GM21737 (cell line): Measurements from ENCODE around the gene DMRT3.

ENCODE experiments used
- ATAC-seq: cut with Tn5 transposase; IDR thresholded peaks from one replicate; pipeline ENCODE4 v1.9.1; 2021; ENCODE audit warnings: mild to moderate bottlenecking, moderate library complexity; ENCODE audit not compliant: unreplicated experiment

DMRT3 gene

DNA sequence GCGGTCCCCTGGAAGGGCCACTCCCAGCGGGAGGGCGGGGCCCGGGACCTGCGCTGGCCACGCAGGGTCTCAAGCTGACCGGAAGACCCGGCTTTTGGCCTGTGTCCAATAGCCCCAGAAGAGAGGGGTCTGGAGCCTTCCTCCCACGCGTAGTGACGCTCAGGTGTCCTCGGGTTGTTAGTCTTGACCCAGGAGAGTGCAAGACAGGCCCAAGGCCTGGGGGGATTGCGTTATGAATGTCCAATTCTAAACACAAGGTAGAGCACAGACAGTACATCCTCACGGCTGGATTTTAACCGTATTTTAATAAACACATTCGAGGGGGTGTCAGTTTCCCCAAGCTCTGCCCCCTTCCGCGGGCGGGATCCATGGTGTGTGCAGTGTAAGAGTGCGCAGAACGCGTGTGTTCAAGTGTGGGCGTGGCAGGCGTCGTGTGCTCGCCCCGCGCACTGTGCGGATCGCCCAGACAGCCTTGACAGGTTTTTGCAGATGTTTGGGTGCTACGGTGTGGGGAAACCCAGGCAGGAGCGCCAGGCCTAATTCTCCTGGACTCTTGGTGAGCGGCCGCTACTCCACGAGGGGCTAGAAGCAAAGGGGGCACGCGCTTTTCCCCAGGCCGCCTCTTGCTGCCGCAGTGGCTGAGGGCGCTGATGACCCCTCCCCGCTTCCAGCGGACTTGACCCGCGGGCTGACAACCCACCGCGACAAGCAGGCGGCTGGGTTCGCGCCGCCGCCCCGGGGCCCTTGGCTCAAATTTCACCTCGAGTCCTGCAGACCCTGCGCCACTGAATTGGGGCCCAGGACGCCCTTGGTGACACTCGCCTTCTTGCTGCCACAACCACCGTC is 6.1 kb upstream of the DMRT3 start:
- no peak for ATAC-seq

DNA sequence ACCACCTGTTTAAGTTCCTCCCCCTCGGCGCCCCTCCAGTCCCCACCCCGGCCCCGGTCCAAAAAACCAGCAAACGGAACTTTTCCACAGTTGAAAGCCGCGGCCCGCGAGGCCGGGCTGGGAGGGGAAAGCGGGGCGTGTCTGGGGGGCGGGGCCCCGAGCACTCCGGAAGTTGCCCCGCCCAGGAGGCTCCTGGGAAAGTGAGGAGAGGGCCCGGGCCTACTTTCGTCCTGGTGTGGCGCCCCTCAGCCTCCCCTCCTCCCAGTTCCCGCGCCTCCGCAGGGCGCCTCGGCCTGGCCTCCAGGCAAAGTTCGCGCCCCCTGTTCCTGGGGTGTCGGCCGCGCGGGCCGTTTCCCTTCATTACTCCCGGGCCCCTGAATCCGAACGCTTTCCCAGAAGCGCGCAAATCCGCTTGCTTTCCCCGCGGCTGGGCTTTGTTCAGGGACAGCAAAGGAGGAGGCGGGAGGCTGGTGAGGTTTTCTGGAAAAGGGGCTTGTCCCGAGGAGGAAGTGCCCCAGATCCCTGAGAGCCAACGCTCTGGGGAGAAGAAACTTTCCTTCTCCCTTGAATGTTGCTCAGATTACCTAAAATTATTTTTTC is 4.5 kb upstream of the DMRT3 start:
- no peak for ATAC-seq

DNA sequence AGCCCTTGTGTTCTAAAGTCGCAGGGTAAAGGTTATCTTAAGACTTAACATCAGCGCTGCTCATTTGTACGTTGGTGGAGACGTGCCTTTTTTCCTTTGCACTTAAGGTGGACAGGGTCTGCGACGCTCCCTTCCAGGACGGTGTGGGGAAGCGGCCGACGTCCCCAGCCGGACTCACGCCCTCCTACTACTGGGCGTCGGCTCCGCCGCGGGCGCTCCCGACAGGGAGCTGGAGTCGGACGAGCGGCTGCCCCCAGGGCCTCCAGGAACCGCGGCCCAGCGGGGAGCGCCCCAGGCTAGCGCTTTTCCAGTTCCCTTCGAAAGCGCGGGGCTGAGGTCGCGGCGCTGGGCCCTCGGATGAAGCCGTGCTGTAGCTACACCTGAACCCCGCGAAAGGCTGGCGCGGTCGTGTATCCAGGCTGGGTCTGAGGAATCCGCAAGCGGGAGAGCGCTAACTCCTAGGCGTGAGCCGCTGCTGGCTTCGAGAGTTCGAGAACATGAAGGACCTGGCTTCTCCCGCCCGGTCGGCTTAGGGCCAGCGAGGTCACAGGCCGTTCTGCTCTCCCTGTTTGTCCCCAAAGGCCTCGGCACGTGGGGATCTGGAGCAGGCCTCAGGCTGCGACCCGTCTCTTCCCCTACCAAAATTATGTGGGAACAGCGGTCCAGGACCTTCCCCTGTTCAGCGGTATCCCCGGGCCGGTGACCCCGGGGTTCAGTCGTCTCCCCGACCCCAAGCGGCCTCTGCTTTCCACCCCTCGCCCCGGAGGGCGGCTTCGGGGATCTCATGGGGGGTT is 3.8 kb upstream of the DMRT3 start:
- no peak for ATAC-seq

DNA sequence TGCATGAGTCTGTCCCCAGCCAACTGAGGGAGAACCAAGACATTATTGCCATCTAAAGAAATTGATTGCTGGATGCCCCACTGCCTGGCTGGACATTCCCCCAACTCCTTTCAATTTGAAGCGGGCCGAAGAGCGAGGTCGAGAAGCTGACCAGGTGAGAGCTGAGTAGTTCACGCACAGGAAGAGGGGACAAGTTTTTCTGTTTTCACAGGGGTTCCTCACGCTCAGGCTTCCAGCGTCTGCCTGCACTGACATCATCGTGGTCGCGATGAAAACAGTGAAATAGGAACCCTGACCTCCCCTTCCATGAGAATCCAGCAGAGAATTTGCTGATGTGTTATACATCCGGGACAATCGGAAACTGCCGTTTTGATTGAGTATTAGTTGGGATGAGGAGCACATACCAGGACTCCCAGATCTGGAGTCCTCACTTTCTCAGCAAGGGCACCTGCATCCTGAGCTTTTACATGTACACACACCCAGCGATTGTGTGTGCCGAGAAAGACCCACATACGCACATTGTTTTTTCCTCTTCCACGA is 3.1 kb upstream of the DMRT3 start:
- no peak for ATAC-seq

DNA sequence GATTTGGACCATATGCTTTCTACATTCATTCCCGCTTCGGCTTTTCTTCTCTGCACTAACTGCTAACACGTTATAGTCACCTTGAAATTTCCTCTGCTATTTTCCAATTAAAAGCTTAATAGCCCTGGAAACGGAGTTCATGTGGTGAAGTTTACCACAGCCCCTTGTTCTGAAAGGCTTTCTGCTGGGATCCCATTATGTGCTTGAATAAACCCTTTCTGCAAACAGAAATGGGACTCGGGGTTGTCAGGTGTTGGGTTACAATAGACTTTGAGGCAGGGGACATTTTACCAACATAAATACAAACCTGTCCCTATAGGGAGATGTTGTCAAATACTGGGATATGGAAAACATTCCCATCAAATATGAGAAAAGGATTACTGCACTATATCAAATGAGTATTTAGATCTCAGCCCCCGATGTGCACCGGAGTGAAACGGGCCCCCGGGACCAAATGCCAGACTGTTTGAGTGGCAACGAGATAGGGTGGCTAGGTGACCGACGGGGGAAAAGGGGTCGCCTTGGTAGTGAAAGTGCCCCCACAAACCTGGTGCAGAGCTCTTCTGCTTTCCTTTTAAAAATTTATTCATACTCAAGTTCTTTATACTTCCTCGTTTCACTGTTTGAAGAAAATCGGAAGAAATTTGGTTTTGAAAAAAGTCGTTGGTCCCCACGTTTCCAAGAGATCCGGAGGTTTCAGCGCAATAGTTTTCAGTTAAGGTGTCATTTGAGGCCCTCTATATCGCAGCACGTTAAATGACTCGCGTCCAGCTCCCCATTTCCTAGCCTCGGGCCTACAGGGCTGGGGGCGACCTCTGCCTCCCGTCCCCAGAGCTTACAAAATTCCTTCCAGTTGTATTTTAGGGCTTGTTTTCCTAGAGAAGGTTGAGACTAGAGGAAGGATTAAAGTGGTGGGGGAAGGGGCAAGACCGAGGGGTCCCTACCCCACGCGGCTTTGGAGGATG is 2.1 kb upstream of the DMRT3 start:
- no peak for ATAC-seq

DNA sequence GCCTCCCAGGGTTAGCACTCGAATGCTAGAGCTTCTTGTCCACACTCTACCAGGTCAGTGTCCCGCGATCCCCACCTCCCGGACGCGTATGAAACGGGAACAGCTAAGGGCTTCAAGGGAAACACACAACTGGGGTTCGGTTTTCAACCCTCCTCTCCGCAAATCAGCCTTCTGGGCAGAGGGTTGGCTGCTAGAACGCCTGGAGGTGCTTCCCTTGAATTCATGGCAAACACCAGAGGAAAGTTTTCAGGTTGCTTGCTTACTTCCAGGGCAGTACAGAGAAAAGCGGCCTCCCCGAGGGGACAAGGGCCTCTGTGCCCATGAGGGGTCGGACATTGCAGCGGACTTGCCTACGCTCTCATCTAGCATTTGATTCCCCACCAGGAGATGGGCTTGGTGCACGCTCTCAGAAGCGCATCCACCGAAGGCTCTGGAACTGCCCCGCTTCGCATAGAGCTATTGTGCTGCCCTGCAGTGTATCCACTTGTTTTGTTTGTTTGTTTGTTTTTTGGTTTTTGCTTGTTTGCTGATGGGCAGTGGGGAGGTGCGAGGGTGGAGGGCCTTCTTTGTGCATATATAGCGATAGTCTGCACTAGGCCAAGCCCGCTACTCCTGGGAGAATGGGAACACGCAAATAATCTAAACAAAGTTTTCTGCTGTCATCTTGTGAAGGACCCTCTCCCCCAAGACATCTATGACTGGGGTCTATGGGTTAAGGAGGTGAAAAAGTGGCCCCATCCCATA is 1.3 kb upstream of the DMRT3 start:
- no peak for ATAC-seq

DNA sequence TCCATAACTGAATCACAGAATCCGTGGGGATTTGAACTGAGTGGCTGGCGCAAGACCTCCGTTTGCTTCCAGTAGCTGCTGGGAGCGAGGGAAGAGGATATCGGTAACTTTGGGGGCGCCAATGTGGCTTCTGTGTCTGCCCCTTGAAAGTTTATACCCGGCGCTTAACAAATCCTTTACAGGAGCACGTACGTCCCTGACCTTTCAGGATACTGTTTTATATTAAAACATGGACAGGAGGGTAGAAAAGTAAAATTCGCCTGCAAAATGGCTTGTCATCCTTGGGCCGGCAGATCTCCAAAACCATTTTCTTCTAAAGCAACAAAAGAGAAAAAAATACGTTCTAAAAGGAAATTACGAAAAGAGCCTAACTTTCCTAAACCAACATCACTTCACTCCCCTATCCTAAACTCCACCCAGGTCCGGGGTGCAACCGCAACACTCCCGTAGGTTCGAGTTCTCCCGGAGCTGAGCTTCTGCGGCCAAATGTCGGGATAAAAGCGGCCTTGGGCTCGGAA is 656 bp upstream of the DMRT3 start:
- no peak for ATAC-seq

DNA sequence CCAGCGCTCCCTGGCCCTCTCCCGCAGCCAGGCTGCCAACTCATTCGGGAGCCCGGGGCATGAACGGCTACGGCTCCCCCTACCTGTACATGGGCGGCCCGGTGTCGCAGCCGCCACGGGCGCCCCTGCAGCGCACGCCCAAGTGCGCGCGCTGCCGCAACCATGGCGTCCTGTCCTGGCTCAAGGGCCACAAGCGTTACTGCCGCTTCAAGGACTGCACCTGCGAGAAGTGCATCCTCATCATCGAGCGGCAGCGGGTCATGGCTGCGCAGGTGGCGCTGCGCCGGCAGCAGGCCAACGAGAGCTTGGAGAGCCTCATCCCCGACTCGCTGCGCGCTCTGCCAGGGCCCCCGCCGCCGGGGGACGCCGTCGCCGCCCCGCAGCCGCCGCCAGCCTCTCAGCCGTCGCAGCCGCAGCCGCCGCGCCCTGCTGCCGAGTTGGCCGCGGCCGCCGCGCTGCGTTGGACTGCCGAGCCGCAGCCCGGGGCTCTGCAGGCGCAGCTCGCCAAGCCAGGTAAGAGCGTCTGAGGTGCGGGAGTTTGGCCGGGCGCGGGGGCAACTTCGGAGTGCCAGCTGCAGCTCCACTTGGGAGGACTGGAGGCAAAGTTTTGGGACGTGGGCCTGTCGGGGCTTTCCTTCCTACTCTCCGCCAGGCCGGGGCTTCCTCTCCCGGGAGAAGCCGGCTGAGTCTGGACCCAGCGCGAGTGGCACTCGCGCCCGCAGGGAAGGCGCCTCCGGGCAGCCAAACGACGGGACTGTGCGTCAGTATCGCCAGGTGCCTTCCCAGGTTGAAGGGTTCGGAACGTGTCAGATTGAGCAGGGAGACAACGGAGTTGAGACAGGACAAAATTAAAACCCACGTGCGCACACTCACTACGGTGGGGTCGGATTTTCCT is 735 bp downstream of the DMRT3 start:
- ATAC-seq: no peak

DNA sequence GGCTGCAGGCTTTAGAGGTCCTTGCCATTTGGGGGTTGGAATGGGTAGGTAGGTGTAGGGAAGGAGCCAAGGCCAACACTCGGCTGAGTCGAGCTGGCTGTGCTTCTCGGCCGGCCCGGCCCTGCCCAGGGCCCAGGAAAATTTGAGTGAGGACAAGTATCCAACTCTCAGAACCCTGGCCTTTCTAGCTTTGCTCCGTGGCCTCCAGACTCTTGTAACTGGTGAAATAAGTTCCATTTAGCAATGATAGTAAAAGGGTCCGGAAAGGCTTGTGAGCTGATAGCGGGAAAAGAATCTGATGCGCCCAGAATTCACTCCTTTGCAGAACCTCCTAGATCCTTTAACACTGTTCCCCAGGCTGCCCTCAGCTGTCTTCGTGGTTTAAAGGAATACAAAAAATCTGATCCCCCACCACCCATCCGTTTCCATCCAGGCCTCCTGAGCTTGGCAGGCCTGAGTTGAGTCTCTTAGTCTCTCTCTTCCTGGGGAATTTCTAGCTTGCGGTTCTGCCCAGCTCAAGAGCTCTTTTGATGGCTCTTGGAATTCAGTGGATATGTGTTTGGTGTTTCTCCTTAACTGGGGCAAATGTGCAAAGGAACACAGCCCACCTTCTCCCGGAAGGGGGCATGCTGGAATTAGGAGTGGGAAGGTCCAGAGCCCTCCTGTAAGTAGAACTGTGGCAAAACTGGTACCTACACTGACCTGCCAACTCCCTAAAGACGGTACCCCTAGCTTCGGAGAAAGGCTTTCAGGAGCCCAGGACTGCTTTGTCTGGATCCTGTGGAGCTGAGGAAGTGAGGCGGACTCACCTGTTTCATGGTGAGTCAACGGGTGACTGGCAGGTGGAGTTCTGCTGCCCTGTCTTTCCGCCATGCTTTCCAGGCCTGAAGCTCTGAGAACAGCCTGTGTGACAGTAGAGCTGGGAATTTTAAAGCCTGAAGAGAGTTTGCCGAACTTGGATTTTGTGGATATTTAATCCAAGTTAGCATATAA is 1.7 kb downstream of the DMRT3 start:
- no peak for ATAC-seq

DNA sequence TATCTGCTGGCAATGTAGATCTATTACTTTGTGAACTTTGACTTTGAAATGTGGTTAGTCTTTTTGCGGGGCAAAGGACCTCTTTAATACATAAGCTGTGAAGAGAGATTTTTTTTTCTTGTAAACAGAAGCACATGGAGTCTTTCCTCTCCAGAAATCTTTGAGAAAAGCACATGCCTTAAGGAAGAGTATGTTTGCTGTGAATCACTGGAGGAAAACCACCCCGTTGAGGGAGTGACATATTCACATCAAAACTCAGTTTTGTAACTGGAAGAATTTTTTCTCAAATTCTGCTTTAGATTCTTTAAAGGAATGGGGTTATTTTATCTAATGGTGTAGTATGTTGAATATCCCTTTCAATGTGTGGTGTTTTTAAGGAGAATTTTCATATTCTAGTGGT is 3.5 kb downstream of the DMRT3 start:
- ATAC-seq: no peak

DNA sequence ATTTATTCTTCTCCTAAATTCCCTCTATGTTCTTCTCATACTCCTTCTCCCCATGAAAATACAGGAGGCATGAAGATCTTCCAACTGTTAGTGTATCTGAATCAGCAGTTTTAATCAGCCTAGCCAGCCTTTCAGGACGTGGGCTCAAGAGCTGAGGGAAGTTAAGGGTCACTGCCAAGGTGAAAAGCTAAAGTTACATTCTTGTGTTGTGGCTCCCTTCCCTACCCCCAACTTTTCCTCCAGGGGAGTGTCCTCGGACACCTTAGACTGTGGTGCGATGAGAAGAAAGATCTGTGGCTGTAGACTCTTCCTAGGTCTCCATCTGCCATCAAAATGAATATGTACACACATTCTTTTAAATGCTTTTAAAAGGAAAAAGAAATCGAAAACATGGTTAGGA is 4.2 kb downstream of the DMRT3 start:
- ATAC-seq: no peak

DNA sequence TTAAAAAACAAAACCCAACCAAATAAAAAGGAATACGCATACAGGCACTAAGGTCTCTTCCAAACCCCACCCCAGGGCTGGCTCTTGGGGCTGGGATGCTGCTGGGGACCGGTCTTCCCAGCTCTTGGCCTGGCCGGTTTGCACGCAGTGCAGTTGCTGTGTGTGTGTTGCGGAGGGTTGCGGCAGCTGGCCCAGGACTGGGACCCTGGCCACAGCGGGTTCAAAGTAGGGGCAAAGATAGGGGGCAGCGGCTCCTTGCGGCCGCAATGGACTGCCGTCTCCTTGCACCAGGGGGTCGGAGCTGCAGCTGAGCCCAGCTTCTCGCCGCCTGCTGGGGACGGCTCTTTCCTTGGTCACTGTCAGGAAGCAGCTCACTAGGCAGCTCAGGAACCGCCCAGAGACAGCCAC is 5.0 kb downstream of the DMRT3 start:
- no peak for ATAC-seq

DNA sequence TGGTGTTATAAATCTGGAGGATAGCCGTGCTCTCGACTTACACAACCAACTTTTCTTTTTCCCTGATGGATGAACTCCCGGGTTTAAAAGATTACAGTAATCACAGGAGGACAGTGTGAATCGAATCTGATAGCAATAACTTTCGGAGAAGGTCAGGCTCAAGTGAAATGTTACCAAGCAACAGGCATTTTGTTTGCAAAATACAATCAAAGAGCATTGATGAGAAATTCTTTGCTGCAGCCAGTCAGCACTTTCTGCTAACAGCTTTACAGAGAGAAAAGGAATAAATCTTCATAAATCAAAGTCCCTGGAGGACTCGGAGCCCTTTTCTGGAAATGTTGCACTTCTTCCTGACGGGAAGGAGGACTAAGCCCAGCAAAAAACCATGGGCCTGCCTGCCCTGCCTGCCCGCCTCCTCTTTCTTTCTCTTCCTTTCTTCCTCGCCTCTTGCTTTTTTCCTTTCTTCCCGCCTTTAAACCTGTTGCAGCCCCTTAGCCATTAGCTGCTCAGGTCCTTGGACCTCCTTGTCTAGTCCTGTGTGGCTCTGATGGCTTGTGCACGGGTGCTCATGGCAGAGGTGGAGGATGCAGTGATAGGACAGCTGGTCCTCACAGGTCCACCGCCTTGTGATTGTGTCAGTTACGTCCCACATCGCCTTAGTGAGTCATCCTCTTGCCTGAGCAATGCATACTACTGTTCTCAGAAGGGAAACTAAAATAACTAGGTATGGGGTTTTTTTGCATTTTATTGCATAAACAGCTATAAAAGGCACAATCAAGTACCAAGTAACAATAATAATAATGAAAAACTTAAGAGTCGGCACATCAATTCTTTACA is 6.2 kb downstream of the DMRT3 start:
- no peak for ATAC-seq

DNA sequence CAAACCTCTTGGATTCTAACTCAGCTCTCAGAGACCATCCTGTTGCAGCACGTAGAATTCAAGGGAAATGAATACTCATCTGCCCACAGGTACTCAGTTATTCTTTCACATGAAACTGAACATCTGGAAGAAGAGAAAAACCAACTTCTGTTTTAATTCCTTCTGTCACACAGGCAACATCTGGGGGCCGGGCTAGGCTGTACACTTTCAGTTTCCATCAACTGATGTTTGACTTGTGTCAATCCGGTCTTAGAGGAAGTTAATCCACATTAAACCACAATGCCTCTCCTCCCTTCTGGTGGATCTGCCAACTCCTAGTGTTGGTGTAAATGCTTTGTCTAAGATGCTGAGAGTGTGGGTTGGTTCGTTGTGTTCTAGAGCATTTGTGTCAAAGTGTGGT is 17.6 kb downstream of the DMRT3 start:
- ATAC-seq: no peak

DNA sequence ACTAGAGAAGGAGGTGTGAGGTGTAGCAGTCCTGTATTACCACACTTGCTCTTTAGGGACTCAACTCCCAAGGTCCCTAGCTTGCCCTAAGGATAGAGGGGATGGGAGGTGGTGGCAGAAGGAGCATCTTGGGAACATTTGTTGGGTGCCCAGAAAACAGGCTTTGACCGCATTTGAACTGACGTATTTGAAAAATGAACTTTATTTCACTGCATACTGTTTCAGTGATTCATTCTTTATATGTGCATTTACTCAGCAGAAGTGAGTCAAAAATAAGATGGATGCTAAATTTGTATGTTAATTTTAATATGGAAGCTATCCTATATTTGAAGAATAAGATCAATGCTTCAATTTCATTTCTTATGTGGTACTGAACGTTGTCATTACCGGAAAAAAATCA is 18.7 kb downstream of the DMRT3 start:
- no peak for ATAC-seq

DNA sequence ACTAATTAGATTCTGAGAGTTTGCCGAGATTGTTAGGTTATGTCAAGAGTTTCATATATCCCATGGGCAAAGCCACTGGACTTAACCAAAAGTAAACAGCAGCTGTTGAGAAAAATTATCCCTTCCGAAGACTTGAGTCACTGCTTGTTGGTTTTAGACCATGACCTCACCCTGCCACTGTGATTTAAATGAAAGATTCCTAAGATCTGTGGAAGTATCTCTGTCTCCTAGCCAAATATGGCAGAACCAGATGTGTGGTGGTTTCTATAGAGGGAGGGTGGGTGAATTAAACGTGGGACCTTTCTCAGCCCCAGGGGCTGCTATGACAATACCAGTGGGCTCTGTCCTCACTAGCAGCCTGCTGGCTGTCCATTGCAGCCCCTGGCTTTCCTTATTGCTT is 19.3 kb downstream of the DMRT3 start:
- no peak for ATAC-seq
